CD14-positive monocyte (primary cell): ENCODE results near the gene SPEM1. TPM values are rescaled to one million over a fixed set of nuclear protein-coding genes. Genes with fewer than 3 reads are reported as not detected.

ENCODE experiments used
- DNase-seq, 3 donors: peaks; one replicate each; pipeline ENCODE4 v3.0.0-alpha.2; 2011 to 2022
- H2AFZ ChIP-seq: 2 replicates; pipeline ENCODE4 v1.6.0; 2012; ENCODE audit warnings: mild to moderate bottlenecking, low read depth, low read length, inconsistent platforms; ENCODE audit not compliant: insufficient read depth, poor library complexity, severe bottlenecking
- H3K27ac ChIP-seq, 2 donors: 1 replicate in 1 of 2; 2 replicates in 1 of 2; pipeline ENCODE4 v1.5.1; 2012 to 2013; ENCODE audit warnings: low read length in 2 of 2, control low read depth in 1 of 2, inconsistent platforms in 1 of 2, low read depth in 1 of 2, mild to moderate bottlenecking in 1 of 2
- H3K27me3 ChIP-seq, 2 donors: one replicate each; pipeline versions ENCODE4 v1.6.0 to v1.6.1; 2011 to 2013; ENCODE audit warnings: low read length in 2 of 2; ENCODE audit not compliant: control insufficient read depth in 2 of 2, insufficient read depth in 2 of 2
- H3K36me3 ChIP-seq, 2 donors: replicated peaks in 1 of 2; 1 replicate in 1 of 2; 2 replicates in 1 of 2; pipeline versions ENCODE4 v1.5.1 to v1.6.1; 2012 to 2013; ENCODE audit warnings: low read length in 2 of 2, control low read depth in 1 of 2, inconsistent platforms in 1 of 2, mild to moderate bottlenecking in 1 of 2; ENCODE audit not compliant: insufficient read depth in 2 of 2, control insufficient read depth in 1 of 2
- H3K4me1 ChIP-seq, 2 donors: 1 replicate in 1 of 2; 2 replicates in 1 of 2; pipeline versions ENCODE4 v1.5.1 to v1.6.1; 2012 to 2013; ENCODE audit warnings: low read length in 2 of 2, control low read depth in 1 of 2, inconsistent platforms in 1 of 2, mild to moderate bottlenecking in 1 of 2, moderate library complexity in 1 of 2; ENCODE audit not compliant: insufficient read depth in 2 of 2, control insufficient read depth in 1 of 2
- H3K4me2 ChIP-seq: replicated peaks from 2 replicates; pipeline ENCODE3; 2012; ENCODE audit warnings: low read length, moderate library complexity, mild to moderate bottlenecking; ENCODE audit not compliant: poor library complexity, severe bottlenecking; ENCODE audit errors: extremely low read depth
- H3K4me3 ChIP-seq, 3 experiments: fragments of 200-600 bp in 1 of 3; sonication (generic) in 1 of 3; replicated peaks in 1 of 3; 1 replicate in 2 of 3; 2 replicates in 1 of 3; pipeline ENCODE4 v1.5.1; 2011 to 2013; ENCODE audit warnings: low read length in 3 of 3, mild to moderate bottlenecking in 3 of 3, control low read depth in 2 of 3, low read depth in 2 of 3, inconsistent platforms in 1 of 3, moderate library complexity in 1 of 3
- H3K79me2 ChIP-seq: 2 replicates; pipeline ENCODE4 v1.6.0; 2012; ENCODE audit warnings: mild to moderate bottlenecking, control low read depth, inconsistent platforms, low read length, moderate library complexity; ENCODE audit not compliant: insufficient read depth
- H3K9ac ChIP-seq: 2 replicates; pipeline ENCODE4 v1.6.0; 2017; ENCODE audit warnings: low read length, mild to moderate bottlenecking; ENCODE audit not compliant: insufficient read depth, poor library complexity, severe bottlenecking
- H3K9me3 ChIP-seq, 2 donors: replicated peaks in 1 of 2; 1 replicate in 1 of 2; 2 replicates in 1 of 2; pipeline versions ENCODE4 v1.5.1 to v1.6.1; 2012 to 2013; ENCODE audit warnings: low read length in 2 of 2, control low read depth in 1 of 2; ENCODE audit not compliant: control insufficient read depth in 1 of 2, insufficient read depth in 1 of 2
- H4K20me1 ChIP-seq: 2 replicates; pipeline ENCODE4 v1.6.0; 2012; ENCODE audit warnings: mild to moderate bottlenecking, low read length, control low read depth, moderate library complexity; ENCODE audit not compliant: insufficient read depth
- H3K27ac Mint-ChIP-seq, 7 donors: one replicate each; pipeline ENCODE4 v1.8.0; 2020; ENCODE audit warnings: mild to moderate bottlenecking in 7 of 7, mixed read lengths in 7 of 7, moderate library complexity in 6 of 7, inconsistent platforms in 2 of 7
- H3K27me3 Mint-ChIP-seq, 3 donors: one replicate each; pipeline ENCODE4 v1.8.0; 2021 to 2022; ENCODE audit warnings: low read depth in 3 of 3, mild to moderate bottlenecking in 3 of 3, mixed read lengths in 3 of 3, moderate library complexity in 3 of 3, inconsistent platforms in 1 of 3
- H3K36me3 Mint-ChIP-seq, 2 donors: one replicate each; pipeline ENCODE4 v1.8.0; 2020; ENCODE audit warnings: mixed read lengths in 2 of 2, inconsistent platforms in 1 of 2, mild to moderate bottlenecking in 1 of 2
- H3K4me1 Mint-ChIP-seq: one replicate; pipeline ENCODE4 v1.8.0; 2020; ENCODE audit warnings: mild to moderate bottlenecking, mixed read lengths
- H3K4me3 Mint-ChIP-seq, 2 donors: one replicate each; pipeline ENCODE4 v1.8.0; 2020; ENCODE audit warnings: mild to moderate bottlenecking in 2 of 2, mixed read lengths in 2 of 2, moderate library complexity in 1 of 2
- H3K9me3 Mint-ChIP-seq, 7 donors: one replicate each; pipeline ENCODE4 v1.8.0; 2020 to 2022; ENCODE audit warnings: mixed read lengths in 7 of 7, mild to moderate bottlenecking in 6 of 7, moderate library complexity in 6 of 7, inconsistent platforms in 2 of 7
- WGBS: methylation state at CpG from one replicate; pipeline ENCODE4 v1.1.5; 2013; ENCODE audit warnings: missing lambda C conversion rate; ENCODE audit not compliant: insufficient coverage; 5-methylcytosine and 5-hydroxymethylcytosine counted together
- intact Hi-C, 2 donors: fragments of 100-400 bp; cut with micrococcal nuclease; formaldehyde crosslinking; loops; one replicate each; pipeline versions ENCODE4 v1.15.0 to v1.15.1; 2023
- polyA plus RNA-seq, 3 donors: library from polyadenylated mRNA; depleted of rRNA in 1 of 3; unstranded in 2 of 3; stranded (reverse) in 1 of 3; fragments of 300-500 nt in 2 of 3; fragments of >200 nt in 1 of 3; fragmentation: Illumina TruSeq in 2 of 3; gene quantifications; 1 replicate in 2 of 3; 2 replicates in 1 of 3; pipeline ENCODE4 v1.2.3, GENCODE V29; 2012 to 2021
- TF ChIP-seq, protein P1 (sequence below): fragments of 200-600 bp; IDR thresholded peaks from one replicate; pipeline ENCODE4 v1.8.0; 2022; ENCODE audit warnings: antibody characterized with exemption, mild to moderate bottlenecking

The SPEM1 gene
- polyA plus RNA-seq, 3 donors, result not detected

DNA sequence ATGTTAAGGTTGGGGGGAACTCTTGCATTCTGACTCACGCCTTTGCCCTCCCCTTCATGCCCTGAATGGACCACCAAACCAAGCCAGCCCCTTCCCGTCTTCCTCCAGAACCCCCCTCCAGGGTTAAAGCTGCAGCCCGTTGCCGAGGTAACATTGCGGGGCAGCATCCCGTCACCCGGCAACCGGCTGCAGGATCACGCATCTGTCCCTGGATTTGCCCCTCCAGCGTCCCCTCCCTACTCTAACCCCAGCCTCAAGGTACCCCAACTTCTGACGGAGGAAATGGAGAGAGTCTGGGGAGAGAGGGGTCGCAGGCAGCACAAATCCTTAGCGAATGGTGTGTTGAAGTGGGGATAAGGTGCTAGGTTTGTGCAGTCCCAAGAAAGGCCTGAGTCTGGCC, 13.0 kb upstream of the SPEM1 start:
- H3K4me2 ChIP-seq, result no peak overlapping the region
- WGBS, result 87% methylated on average over 3 of the region's 13 CpGs
- H3K27me3 Mint-ChIP-seq, result peaks cover 36 to 49% (median 46%) of the 10 kb centered on the region in 3 donors
- intact Hi-C loops, result loop anchor here in 1 of 2 donors (10.0 kb wide), 1 partner anchor 192 kb away; the partner anchor contains the start of genes ACADVL and DLG4
- TF ChIP-seq, protein P1, sequence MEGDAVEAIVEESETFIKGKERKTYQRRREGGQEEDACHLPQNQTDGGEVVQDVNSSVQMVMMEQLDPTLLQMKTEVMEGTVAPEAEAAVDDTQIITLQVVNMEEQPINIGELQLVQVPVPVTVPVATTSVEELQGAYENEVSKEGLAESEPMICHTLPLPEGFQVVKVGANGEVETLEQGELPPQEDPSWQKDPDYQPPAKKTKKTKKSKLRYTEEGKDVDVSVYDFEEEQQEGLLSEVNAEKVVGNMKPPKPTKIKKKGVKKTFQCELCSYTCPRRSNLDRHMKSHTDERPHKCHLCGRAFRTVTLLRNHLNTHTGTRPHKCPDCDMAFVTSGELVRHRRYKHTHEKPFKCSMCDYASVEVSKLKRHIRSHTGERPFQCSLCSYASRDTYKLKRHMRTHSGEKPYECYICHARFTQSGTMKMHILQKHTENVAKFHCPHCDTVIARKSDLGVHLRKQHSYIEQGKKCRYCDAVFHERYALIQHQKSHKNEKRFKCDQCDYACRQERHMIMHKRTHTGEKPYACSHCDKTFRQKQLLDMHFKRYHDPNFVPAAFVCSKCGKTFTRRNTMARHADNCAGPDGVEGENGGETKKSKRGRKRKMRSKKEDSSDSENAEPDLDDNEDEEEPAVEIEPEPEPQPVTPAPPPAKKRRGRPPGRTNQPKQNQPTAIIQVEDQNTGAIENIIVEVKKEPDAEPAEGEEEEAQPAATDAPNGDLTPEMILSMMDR, result no peak
- peaks cover 21% of the 10 kb centered on the region for H3K4me1 Mint-ChIP-seq
- no peak overlapping the region for H3K4me3 ChIP-seq
- peaks cover 3% of the 10 kb centered on the region for H3K79me2 ChIP-seq
- peaks cover 0 to 8% (median 3%) of the 10 kb centered on the region in 7 donors for H3K9me3 Mint-ChIP-seq
- H3K27me3 ChIP-seq, result peaks cover 4 to 37% of the 10 kb centered on the region in 2 donors
- H3K36me3 ChIP-seq, result no peaks in the 10 kb centered on the region
- H3K36me3 Mint-ChIP-seq, result peaks cover 0 to 5% of the 10 kb centered on the region in 2 donors
- H3K9ac ChIP-seq, result no peak overlapping the region
- H3K9me3 ChIP-seq, result no peaks in the 10 kb centered on the region
- no peak for DNase-seq
- H3K4me1 ChIP-seq, result peaks cover 13 to 24% of the 10 kb centered on the region in 2 donors
- no peak overlapping the region for H2AFZ ChIP-seq
- H3K4me3 Mint-ChIP-seq, result peak overlapping the region in 1 of 2 donors; percentile 71
- no peaks in the 10 kb centered on the region for H4K20me1 ChIP-seq
- no peak overlapping the region for H3K27ac ChIP-seq
- peak overlapping the region in 1 of 7 donors; percentile 84 for H3K27ac Mint-ChIP-seq

DNA sequence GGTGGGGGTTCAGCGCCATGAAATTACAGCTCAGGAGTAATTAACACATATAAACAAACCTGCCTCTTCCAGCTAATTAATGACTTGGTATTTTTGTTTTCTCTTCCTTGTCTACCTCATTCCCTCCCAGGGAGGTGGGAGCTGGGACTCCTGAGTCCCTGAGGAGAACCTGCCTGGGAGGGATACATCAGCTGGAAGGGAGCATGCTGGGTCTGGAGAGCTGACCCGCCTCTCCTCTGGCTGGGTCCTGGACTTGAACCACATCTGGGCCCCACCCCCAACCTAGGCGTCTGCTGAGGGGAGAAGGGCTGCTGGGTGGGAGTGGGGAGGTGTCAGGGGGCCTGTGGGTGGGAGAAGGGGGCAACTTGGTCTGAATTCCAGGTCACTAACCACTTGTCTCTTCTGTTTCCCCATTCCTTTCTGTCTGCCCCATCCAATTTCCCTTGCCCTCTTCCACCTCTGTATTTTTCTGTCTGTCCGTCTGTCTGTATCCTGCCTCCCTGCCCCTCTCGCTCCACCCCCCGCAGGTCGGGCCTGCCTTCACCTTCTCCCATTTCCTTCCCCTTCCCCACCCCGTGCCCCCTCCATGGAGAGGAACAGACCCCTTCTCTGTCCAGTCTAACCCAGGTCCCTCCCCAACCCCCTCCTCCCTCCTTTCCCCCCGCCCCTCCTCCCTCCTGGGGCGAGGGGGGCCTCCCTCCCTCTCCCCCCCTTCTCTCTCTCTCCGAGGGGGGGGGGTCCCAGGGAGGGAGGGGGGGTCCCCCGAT, 12.5 kb upstream of the SPEM1 start, which contains the start of gene NLGN2:
NLGN2 (plus strand) TSS at position 361 of the 767 bp plus-strand sequence. CDS start 411 bp downstream, outside the sequence.
- Mint-ChIP-seq H3K4me1 (peaks cover 20% of the 10 kb centered on the region), H3K36me3 (peaks cover 0 to 5% of the 10 kb centered on the region in 2 donors), H3K27me3 (peaks cover 36 to 49% (median 46%) of the 10 kb centered on the region in 3 donors), H3K4me3 (peak within 1 kb of the TSS; percentile 34 to 71), H3K27ac (peak within 1 kb of the TSS in 1 of 7 donors; percentile 84), H3K9me3 (peaks cover 0 to 8% (median 3%) of the 10 kb centered on the region in 7 donors)
- no peaks in the 10 kb centered on the region for H4K20me1 ChIP-seq
- peaks cover 4 to 37% of the 10 kb centered on the region in 2 donors for H3K27me3 ChIP-seq
- H3K9ac ChIP-seq, result no peak within 1 kb of the TSS
- peaks cover 3% of the 10 kb centered on the region for H3K79me2 ChIP-seq
- WGBS, result 7% methylated on average over 4 of the region's 12 CpGs
- no peak within 1 kb of the TSS for H3K4me3 ChIP-seq
- peak within 1 kb of the TSS; percentile 11 for H3K4me2 ChIP-seq
- H2AFZ ChIP-seq, result no peak within 1 kb of the TSS
- no peak for DNase-seq
- intact Hi-C loops, result loop anchor here in 1 of 2 donors (10.0 kb wide), 1 partner anchor 193 kb away; the partner anchor contains the start of genes ACADVL and DLG4
- H3K27ac ChIP-seq, result no peak within 1 kb of the TSS
- TF ChIP-seq, protein P1, result no peak
- no peaks in the 10 kb centered on the region for H3K9me3 ChIP-seq
- peaks cover 12 to 22% of the 10 kb centered on the region in 2 donors for H3K4me1 ChIP-seq
- no peaks in the 10 kb centered on the region for H3K36me3 ChIP-seq
